Dedifferentiated amniotic fluid mesenchymal stem cell (primary cell): Measurements from ENCODE around the gene ZNF827.

Experiments
- DNase-seq: peaks from one replicate; pipeline ENCODE4 v3.0.0-alpha.2; 2016; ENCODE audit errors: extremely low spot score

The ZNF827 gene

GRCh38 chr4:145825255-145825654 lies 113.4 kb downstream of the ZNF827 start:
- no peak for DNase-seq

- no peak for DNase-seq
These were observed 114.2 kb downstream of the ZNF827 start for GRCh38 chr4:145824463-145824862.

- no peak for DNase-seq
These were observed 114.9 kb downstream of the ZNF827 start for GRCh38 chr4:145823743-145824142.

- no peak for DNase-seq
These were observed 116.0 kb downstream of the ZNF827 start for GRCh38 chr4:145822581-145822980.

- no peak for DNase-seq
These were observed 116.4 kb downstream of the ZNF827 start for GRCh38 chr4:145822181-145822580.

- DNase-seq: no peak
These were observed 116.9 kb downstream of the ZNF827 start for GRCh38 chr4:145821766-145822165.

GRCh38 chr4:145820407-145820806 lies 118.2 kb downstream of the ZNF827 start:
- no peak for DNase-seq

- no peak for DNase-seq
These were observed 118.8 kb downstream of the ZNF827 start for GRCh38 chr4:145819853-145820181.

GRCh38 chr4:145819101-145819852 lies 119.3 kb downstream of the ZNF827 start:
- DNase-seq: no peak

- no peak for DNase-seq
These were observed 120.6 kb downstream of the ZNF827 start for GRCh38 chr4:145818011-145818410.

GRCh38 chr4:145816091-145816490 lies 122.5 kb downstream of the ZNF827 start:
- no peak for DNase-seq

- peak; percentile 42 for DNase-seq
These were observed 123.0 kb downstream of the ZNF827 start for GRCh38 chr4:145815626-145816025.

GRCh38 chr4:145815027-145815612 lies 123.5 kb downstream of the ZNF827 start:
- no peak for DNase-seq

GRCh38 chr4:145814246-145814645 lies 124.4 kb downstream of the ZNF827 start:
- no peak for DNase-seq

GRCh38 chr4:145812919-145813318 lies 125.7 kb downstream of the ZNF827 start:
- DNase-seq: no peak

GRCh38 chr4:145808848-145809512 lies 129.6 kb downstream of the ZNF827 start:
- DNase-seq: no peak

- DNase-seq: peak; percentile 87
These were observed 130.5 kb downstream of the ZNF827 start for GRCh38 chr4:145808021-145808650.

- DNase-seq: no peak
These were observed 133.1 kb downstream of the ZNF827 start for GRCh38 chr4:145805490-145805889.

GRCh38 chr4:145804116-145804515 lies 134.5 kb downstream of the ZNF827 start:
- DNase-seq: peak; percentile 96

- no peak for DNase-seq
These were observed 139.4 kb downstream of the ZNF827 start for GRCh38 chr4:145799223-145799622.

- DNase-seq: no peak
These were observed 141.3 kb downstream of the ZNF827 start for GRCh38 chr4:145797278-145797677.

GRCh38 chr4:145796346-145796745 lies 142.3 kb downstream of the ZNF827 start:
- DNase-seq: no peak

GRCh38 chr4:145795521-145795920 lies 143.1 kb downstream of the ZNF827 start:
- no peak for DNase-seq
